BJ (cell line): ENCODE measurements around the gene UQCRC2. TPM values are rescaled to one million over a fixed set of nuclear protein-coding genes. Genes with fewer than 3 reads are reported as not detected.
A peak's percentile ranks its signal among the peaks of the same experiment; 100 is the strongest.

ENCODE experiments used
- CTCF ChIA-PET: fragments of 350-600 bp; formaldehyde crosslinking; extraction: SDS; loops from one replicate; lab custom pipeline; 2021; ENCODE audit warnings: antibody characterized with exemption, inconsistent platforms; lab: Yijun Ruan, JAX
- POLR2A ChIA-PET: fragments of 300-600 bp; sonication (Branson Sonifier 250); formaldehyde crosslinking; extraction: SDS; loops from one replicate; lab custom pipeline; 2021; ENCODE audit warnings: antibody characterized with exemption; lab: Charles Lee
- DNase-seq: peaks from one replicate; pipeline ENCODE4 v3.0.0-alpha.2; 2011; ENCODE audit warnings: low read depth
- H3K27me3 ChIP-seq: 2 replicates; pipeline ENCODE4 v1.6.0; 2011; ENCODE audit warnings: low read length; ENCODE audit not compliant: control insufficient read depth, insufficient read depth
- H3K36me3 ChIP-seq: 2 replicates; pipeline ENCODE4 v1.5.1; 2011; ENCODE audit warnings: low read length; ENCODE audit not compliant: control insufficient read depth, insufficient read depth
- H3K4me3 ChIP-seq: 2 replicates; pipeline ENCODE4 v1.5.1; 2011; ENCODE audit warnings: low read depth, mild to moderate bottlenecking, control low read depth, low read length
- CTCF ChIP-seq: IDR thresholded peaks from 2 replicates; pipeline ENCODE4 v1.5.1; 2011; ENCODE audit warnings: low read depth, mild to moderate bottlenecking, control low read depth, inconsistent platforms, low read length, moderate library complexity; ENCODE audit not compliant: insufficient read depth
- polyA plus RNA-seq: library from polyadenylated mRNA; depleted of rRNA; stranded (reverse); fragments of >200 nt; gene quantifications from 2 replicates; pipeline ENCODE4 v1.2.3, GENCODE V29; 2011

The UQCRC2 gene
- polyA plus RNA-seq, 1 experiment, result 177 TPM

DNA sequence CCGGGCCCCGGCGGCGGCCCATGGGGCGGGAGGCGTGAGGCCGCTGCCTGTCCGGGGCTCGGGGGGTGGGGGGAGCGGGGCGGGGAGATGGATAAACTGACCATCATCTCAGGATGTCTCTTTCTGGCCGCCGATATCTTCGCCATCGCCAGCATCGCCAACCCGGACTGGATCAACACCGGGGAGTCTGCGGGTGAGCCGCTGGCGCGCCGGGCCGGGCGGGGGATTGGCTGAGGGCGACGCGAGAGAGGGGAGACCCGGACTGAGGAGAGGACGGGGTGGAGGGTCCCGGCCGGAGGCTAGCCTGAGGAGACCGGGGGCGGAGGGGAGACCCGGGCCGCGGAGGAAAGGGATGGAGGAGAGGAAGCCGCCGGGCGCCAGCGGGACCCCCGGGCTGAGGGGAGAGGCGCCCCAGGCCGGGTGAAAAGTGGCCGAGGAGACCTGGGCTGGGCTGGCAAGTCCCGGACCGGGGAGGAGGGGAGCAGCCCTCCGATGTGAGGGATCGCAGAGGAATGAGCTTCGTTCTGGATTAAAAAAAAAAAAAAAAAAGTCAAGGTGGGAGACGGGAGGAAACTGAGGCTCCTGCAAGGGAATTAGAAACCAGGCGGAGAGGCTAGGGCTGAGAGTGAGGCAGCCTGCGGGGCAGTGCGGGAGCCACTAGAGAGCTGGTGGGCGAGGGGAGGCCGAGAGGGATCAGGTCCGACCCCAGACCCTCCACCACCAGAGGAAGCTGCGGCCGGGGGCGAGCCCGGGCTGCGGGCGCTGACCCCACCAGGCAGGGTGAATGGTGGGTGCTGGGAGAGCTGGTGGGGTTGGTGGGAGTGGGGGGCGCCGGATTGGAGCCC lies 55.3 kb downstream of the UQCRC2 start:
- no peak for TF ChIP-seq CTCF
- H3K27me3 ChIP-seq, result no peaks in the 10 kb centered on the region
- POLR2A ChIA-PET, result interaction anchor here (1.0 kb wide), 1 partner anchor 10 kb away, joined by 5 read pairs; no protein-coding TSS in a partner anchor

GRCh38 chr16:22010902-22011301 lies 57.7 kb downstream of the UQCRC2 start:
- Histone ChIP-seq H3K36me3 (no peaks in the 10 kb centered on the region), H3K27me3 (no peaks in the 10 kb centered on the region), H3K4me3 (no peak overlapping the region)
- no peak for DNase-seq
- no peak for TF ChIP-seq CTCF
- ChIA-PET CTCF (interaction anchor here (2.2 to 2.9 kb wide), 2 partner anchors 65 to 67 kb away, joined by 7 to 13 read pairs; no protein-coding TSS in a partner anchor), POLR2A (no interaction called here)

More for the DNA sequence above, 55.3 kb downstream of the UQCRC2 start:
- Histone ChIP-seq H3K4me3 (peak overlapping the region; percentile 94), H3K36me3 (no peaks in the 10 kb centered on the region)
- CTCF ChIA-PET, result interaction anchor here (0.6 to 2.5 kb wide), 6 partner anchors 70 to 187 kb away, joined by 3 to 29 read pairs (median 6); no protein-coding TSS in a partner anchor
- DNase-seq, result no peak

DNA sequence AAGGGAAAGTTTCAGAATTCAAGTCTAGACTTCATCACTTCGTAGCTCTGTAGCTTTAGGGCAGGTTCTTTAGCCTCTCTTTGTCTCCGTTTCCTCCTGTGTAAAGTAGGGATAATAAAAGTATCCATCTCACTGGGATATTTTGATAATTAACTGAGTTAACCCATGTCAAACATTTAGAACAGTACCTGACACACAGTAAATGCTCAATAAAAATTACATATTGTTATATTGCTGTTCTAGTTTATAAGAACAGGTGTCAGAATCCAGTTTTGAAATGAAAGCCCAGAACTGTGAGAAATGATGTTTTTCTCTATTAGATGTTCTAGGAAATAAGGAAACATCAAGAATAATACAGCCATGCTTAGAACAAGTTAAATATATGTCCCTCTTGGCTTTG lies 59.1 kb downstream of the UQCRC2 start:
- no peak overlapping the region for H3K4me3 ChIP-seq
- ChIA-PET POLR2A (interaction anchor here (0.7 to 1.0 kb wide), 2 partner anchors 14 to 1109 kb away, joined by 7 to 12 read pairs; no protein-coding TSS in a partner anchor), CTCF (interaction anchor here (0.6 to 2.9 kb wide), 2 partner anchors 52 to 66 kb away, joined by 4 to 13 read pairs; no protein-coding TSS in a partner anchor)
- H3K36me3 ChIP-seq, result no peaks in the 10 kb centered on the region
- no peak for TF ChIP-seq CTCF
- no peak for DNase-seq
- H3K27me3 ChIP-seq, result no peaks in the 10 kb centered on the region

DNA sequence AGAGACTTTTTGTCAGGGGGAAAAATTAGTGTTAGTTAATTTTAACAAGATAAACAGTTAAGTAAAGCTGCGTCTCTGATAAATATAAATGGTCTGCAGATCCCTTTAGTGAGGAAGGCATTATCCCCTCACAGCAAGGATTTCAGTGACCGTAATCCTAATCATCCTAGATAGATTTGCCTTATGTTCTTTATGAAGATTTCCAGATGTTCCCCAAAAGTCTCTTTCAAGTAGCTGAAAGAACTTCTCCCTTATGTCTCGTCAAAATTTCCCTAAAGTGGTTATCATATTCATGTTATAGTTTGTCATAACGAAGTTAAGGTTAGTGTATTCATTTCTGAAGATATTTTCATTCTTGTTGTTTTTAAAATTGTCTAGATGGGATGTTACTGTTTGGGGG lies 60.3 kb downstream of the UQCRC2 start:
- H3K36me3 ChIP-seq, result no peaks in the 10 kb centered on the region
- DNase-seq, result no peak
- CTCF ChIA-PET, result no interaction called here
- TF ChIP-seq CTCF, result no peak
- no peak overlapping the region for H3K4me3 ChIP-seq
- POLR2A ChIA-PET, result no interaction called here
- H3K27me3 ChIP-seq, result no peaks in the 10 kb centered on the region

DNA sequence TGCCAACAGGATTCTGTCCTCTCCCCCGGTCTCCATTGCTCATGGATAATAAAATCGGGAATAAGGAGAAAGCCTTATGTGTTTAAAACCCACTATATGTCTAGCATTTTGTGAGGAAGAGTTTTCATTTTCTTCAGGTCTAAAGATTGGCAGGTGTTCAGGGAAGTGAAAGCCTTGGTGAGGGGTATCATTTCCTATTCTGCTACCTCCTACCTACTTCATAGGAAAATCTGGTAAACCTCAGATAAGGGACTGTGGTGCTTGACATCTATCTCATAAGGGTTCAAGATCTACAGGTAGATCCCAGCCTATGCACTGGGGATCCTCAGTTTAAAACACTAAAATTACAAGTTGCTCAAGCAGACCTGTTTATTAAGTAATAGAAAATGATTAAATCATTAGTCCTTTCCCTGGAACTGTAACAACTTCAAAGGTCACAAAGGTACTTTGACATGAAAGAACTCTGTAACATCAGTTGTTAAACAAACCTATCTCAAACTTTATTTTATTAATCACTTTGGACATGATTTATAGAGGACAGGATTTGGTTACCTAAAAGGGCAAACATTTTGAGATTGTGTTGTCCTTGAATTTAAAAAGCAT lies 61.2 kb downstream of the UQCRC2 start:
- ChIA-PET POLR2A (no interaction called here), CTCF (interaction anchor here (1.5 to 1.6 kb wide), 2 partner anchors 63 to 174 kb away, joined by 3 to 6 read pairs; no protein-coding TSS in a partner anchor)
- no peak for TF ChIP-seq CTCF
- Histone ChIP-seq H3K4me3 (no peak overlapping the region), H3K36me3 (no peaks in the 10 kb centered on the region), H3K27me3 (no peaks in the 10 kb centered on the region)
- no peak for DNase-seq
